ENCODE data around the gene HOXD13.
A peak's percentile ranks its signal among the peaks of the same experiment; 100 is the strongest.

HOXD13 gene

GRCh38 chr2:176121190-176122051 is 28.9 kb downstream of the HOXD13 start:
- no peak for DNase-seq

GRCh38 chr2:176122052-176122682 is 29.6 kb downstream of the HOXD13 start:
- DNase-seq, result peak; percentile 44

GRCh38 chr2:176122683-176123410 is 30.3 kb downstream of the HOXD13 start, which contains the start of gene HOXD9:
TSS of gene HOXD9 (plus strand) at chr2:176122719. CDS start at chr2:176122769, 50 bp downstream.
- DNase-seq, result peak; percentile 55

GRCh38 chr2:176123411-176124109 is 31.0 kb downstream of the HOXD13 start:
- no peak for DNase-seq

- no peak for DNase-seq
Observed at GRCh38 chr2:176124110-176124946, 31.8 kb downstream of the HOXD13 start.

GRCh38 chr2:176124947-176125771 is 32.6 kb downstream of the HOXD13 start:
- no peak for DNase-seq

GRCh38 chr2:176125772-176126054 is 33.2 kb downstream of the HOXD13 start:
- DNase-seq, result no peak

- DNase-seq, result peak; percentile 21
Observed at GRCh38 chr2:176126929-176127773, 34.6 kb downstream of the HOXD13 start.

- no peak for DNase-seq
Observed at GRCh38 chr2:176127774-176128072, 35.2 kb downstream of the HOXD13 start.

- DNase-seq, result no peak
Observed at GRCh38 chr2:176128172-176128981, 35.9 kb downstream of the HOXD13 start.

- peak; percentile 19 for DNase-seq
Observed at GRCh38 chr2:176128982-176129796, 36.7 kb downstream of the HOXD13 start, which contains the start of gene HOXD8. TSS of gene HOXD8 (plus strand) at chr2:176129705. CDS start at chr2:176130367, 662 bp downstream.

GRCh38 chr2:176129813-176130146 is 37.3 kb downstream of the HOXD13 start:
- no peak for DNase-seq

- no peak for DNase-seq
Observed at GRCh38 chr2:176130147-176130956, 37.8 kb downstream of the HOXD13 start.

- DNase-seq, result no peak
Observed at GRCh38 chr2:176130957-176131847, 38.7 kb downstream of the HOXD13 start.

GRCh38 chr2:176131848-176132158 is 39.3 kb downstream of the HOXD13 start:
- no peak for DNase-seq

GRCh38 chr2:176132205-176133171 is 40.0 kb downstream of the HOXD13 start:
- no peak for DNase-seq
